Lower leg skin (tissue), 4 donors: ENCODE results near the gene HLA-DMB. TPM values are rescaled to one million over a fixed set of nuclear protein-coding genes. Genes with fewer than 3 reads are reported as not detected.

ENCODE experiments used
- DNase-seq, 2 donors: peaks; one replicate each; pipeline ENCODE4 v3.0.0-alpha.2; 2019; ENCODE audit warnings: low spot score in 2 of 2
- H3K4me3 ChIP-seq: fragments of 200-600 bp; sonication (generic); 2 replicates; pipeline ENCODE4 v1.5.1; 2017; ENCODE audit warnings: mild to moderate bottlenecking, low read depth; ENCODE audit not compliant: poor library complexity, severe bottlenecking
- CTCF ChIP-seq, 3 donors: fragments of 450-650 bp; IDR thresholded peaks; one replicate each; pipeline ENCODE4 v1.5.1; 2016; ENCODE audit warnings: antibody characterized with exemption in 3 of 3, mild to moderate bottlenecking in 3 of 3, moderate library complexity in 2 of 3
- POLR2A ChIP-seq, 2 donors: fragments of 450-650 bp; IDR thresholded peaks; one replicate each; pipeline ENCODE4 v1.6.1; 2016 to 2017; ENCODE audit warnings: antibody characterized with exemption in 2 of 2, mild to moderate bottlenecking in 1 of 2, moderate library complexity in 1 of 2
- WGBS, 2 donors: methylation state at CpG; one replicate each; pipeline ENCODE4 v1.1.5; 2018; 5-methylcytosine and 5-hydroxymethylcytosine counted together
- intact Hi-C: fragments of 100-400 bp; cut with DNase I; formaldehyde crosslinking; loops from one replicate; pipeline ENCODE4 v1.15.0; 2023; ENCODE audit warnings: low total_unique reads
- total RNA-seq, 4 donors: library from RNA; depleted of rRNA; stranded (reverse); fragments of >200 nt; gene quantifications; one replicate each; pipeline ENCODE4 v1.1.0, GENCODE V29; 2016

Gene HLA-DMB
- total RNA-seq, 4 donors from 2014 or later = 15.3 to 23.2 (median 18.4) TPM

DNA sequence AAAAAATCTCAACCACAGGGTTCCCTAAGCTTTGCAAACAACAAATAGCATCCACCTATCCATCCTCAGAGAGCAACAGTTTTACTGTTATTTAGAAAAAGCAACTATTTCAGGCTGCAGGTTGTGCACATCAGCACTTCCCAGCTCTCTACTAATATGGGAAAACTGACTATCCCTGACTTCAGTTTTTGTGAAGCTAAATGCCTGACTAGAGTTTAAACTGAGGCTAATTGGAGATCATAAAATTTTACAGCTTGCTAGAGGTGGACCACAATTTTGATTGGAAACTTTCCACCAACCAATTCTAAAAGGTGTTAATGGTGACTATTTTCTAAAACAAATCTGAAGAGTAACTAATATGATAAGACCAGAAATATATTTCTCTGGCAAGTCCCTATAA lies 36.9 kb downstream of the HLA-DMB start:
- no peak for DNase-seq
- TF ChIP-seq CTCF (IDR thresholded peaks at IDR 0.05) (no peak), POLR2A (IDR thresholded peaks at IDR 0.05) (no peak)
- H3K4me3 ChIP-seq = no peak overlapping the region
- intact Hi-C loops = no loop called here

GRCh38 chr6:32895006-32895345 lies 45.9 kb downstream of the HLA-DMB start:
- intact Hi-C loops = no loop called here
- WGBS, 2 donors = 0 to 2% methylated on average over 8 of the region's 8 CpGs
- no peak for DNase-seq
- H3K4me3 ChIP-seq = peak overlapping the region; percentile 82
- TF ChIP-seq CTCF (IDR thresholded peaks at IDR 0.05) (no peak), POLR2A (IDR thresholded peaks at IDR 0.05) (no peak)

DNA sequence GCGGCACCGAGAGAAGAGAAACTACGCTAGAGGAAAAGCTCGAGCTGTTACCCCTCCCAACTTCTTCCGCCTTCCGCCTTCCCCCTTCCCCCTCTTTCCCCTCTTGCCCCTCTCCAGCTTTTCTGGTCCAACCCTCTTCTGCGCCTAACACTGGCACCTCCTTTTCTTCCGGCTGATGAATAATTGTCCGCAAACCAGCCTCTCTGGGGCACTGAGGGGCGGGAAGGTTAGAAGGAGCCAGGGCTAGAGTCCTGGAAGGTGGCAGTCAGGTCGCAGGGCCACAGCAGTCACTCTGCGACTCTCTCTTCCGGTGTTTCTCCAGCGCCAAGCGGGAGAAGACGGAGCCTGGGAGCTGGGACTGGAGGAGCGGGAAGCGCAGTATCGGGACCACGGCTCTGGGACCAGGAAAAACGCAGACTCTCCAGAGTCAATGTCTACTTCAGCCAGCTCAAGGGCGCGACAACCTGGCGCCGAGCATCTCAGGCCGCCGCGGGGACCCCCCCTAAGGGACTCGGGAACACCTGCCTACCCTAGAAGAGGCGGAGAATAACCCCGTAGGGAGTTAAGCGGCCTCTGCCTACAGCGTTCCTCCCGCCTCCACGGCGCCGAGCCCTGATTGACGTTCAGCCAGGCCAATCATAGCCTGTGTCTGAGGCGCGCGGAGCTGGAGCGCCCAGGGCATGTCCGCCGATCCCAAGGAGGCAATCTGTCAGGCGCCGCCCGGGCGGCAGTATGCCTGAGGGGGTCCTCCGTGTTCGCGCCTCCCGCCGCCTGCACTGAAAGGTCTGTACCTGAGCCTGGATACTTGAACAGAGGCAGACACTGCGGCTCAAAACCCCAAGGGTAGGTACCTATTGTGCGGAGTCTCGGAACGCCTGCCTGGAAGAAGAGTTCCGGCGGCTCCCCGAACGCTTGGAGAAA lies 46.5 kb downstream of the HLA-DMB start:
- WGBS, 2 donors = 1% methylated on average over 25 to 57 of the region's 61 CpGs
- TF ChIP-seq CTCF (IDR thresholded peaks at IDR 0.05) (peak in 1 of 3 donors; percentile 2), POLR2A (IDR thresholded peaks at IDR 0.05) (no peak)
- intact Hi-C loops = no loop called here
- DNase-seq = peak; percentile 91 to 99
- peak overlapping the region; percentile 82 for H3K4me3 ChIP-seq

GRCh38 chr6:32890831-32891230 lies 50.0 kb downstream of the HLA-DMB start:
- no peak overlapping the region for H3K4me3 ChIP-seq

GRCh38 chr6:32889533-32889932 lies 51.3 kb downstream of the HLA-DMB start:
- intact Hi-C loops = loop anchor here (10.0 kb wide), 1 partner anchor 95 kb away; no protein-coding TSS in a partner anchor
- TF ChIP-seq POLR2A (IDR thresholded peaks at IDR 0.05) (no peak), CTCF (IDR thresholded peaks at IDR 0.05) (no peak)
- no peak overlapping the region for H3K4me3 ChIP-seq
- DNase-seq = no peak
- WGBS, 2 donors = 34 to 49% methylated on average over 1 of the region's 1 CpG

More at GRCh38 chr6:32890831-32891230, 50.0 kb downstream of the HLA-DMB start:
- intact Hi-C loops = no loop called here
- no peak for DNase-seq
- TF ChIP-seq CTCF (IDR thresholded peaks at IDR 0.05) (no peak), POLR2A (IDR thresholded peaks at IDR 0.05) (no peak)
- 44 to 46% methylated on average over 1 of the region's 1 CpG for WGBS, 2 donors
